ENCODE results near the gene DOK1. TPM values are rescaled to one million over a fixed set of nuclear protein-coding genes. Genes with fewer than 3 reads are reported as not detected.
"Not testable (repeated sequence)": the region's sequence is repeated elsewhere in the genome, so short reads cannot be mapped to it uniquely, and the experiment has no call there.

DOK1 gene
- total RNA-seq, 1 experiment from 2014 or later = 3.1 TPM

- no peak for DNase-seq (ENCODE audit: low read depth)
Observed at GRCh38 chr2:74548285-74548899, 6.1 kb upstream of the DOK1 start.

- no peak for DNase-seq (ENCODE audit: low read depth)
Observed at GRCh38 chr2:74548900-74549826, 5.4 kb upstream of the DOK1 start.

GRCh38 chr2:74550231-74550630, 4.3 kb upstream of the DOK1 start:
- no peak for DNase-seq (ENCODE audit: low read depth)

- no peak for DNase-seq (ENCODE audit: low read depth)
Observed at GRCh38 chr2:74551530-74551929, 3.0 kb upstream of the DOK1 start.

- DNase-seq (ENCODE audit: low read depth) = peak; percentile 81
Observed at GRCh38 chr2:74551942-74552913, 2.3 kb upstream of the DOK1 start.

- peak; percentile 76 for DNase-seq (ENCODE audit: low read depth)
Observed at GRCh38 chr2:74552914-74553811, 1.4 kb upstream of the DOK1 start.

GRCh38 chr2:74554820-74555531, 456 bp downstream of the DOK1 start:
- no peak for DNase-seq (ENCODE audit: low read depth)

- no peak for DNase-seq (ENCODE audit: low read depth)
Observed at GRCh38 chr2:74555610-74556103, 1.1 kb downstream of the DOK1 start.

- no peak for DNase-seq (ENCODE audit: low read depth)
Observed at GRCh38 chr2:74556159-74556558, 1.6 kb downstream of the DOK1 start.

- no peak for DNase-seq (ENCODE audit: low read depth)
Observed at GRCh38 chr2:74556831-74557370, 2.4 kb downstream of the DOK1 start.

- no peak for DNase-seq (ENCODE audit: low read depth)
Observed at GRCh38 chr2:74558284-74559230, 4.0 kb downstream of the DOK1 start.

GRCh38 chr2:74559912-74560311, 5.4 kb downstream of the DOK1 start:
- DNase-seq (ENCODE audit: low read depth) = no peak

- no peak for DNase-seq (ENCODE audit: low read depth)
Observed at GRCh38 chr2:74560591-74560990, 6.1 kb downstream of the DOK1 start.

GRCh38 chr2:74561022-74561421, 6.5 kb downstream of the DOK1 start:
- DNase-seq (ENCODE audit: low read depth) = not testable (repeated sequence)

GRCh38 chr2:74562126-74562775, 7.7 kb downstream of the DOK1 start:
- DNase-seq (ENCODE audit: low read depth) = no peak

GRCh38 chr2:74564222-74564621, 9.7 kb downstream of the DOK1 start:
- no peak for DNase-seq (ENCODE audit: low read depth)

- no peak for DNase-seq (ENCODE audit: low read depth)
Observed at GRCh38 chr2:74566076-74566753, 11.7 kb downstream of the DOK1 start.

- DNase-seq (ENCODE audit: low read depth) = peak; percentile 75
Observed at GRCh38 chr2:74566754-74567085, 12.2 kb downstream of the DOK1 start.

Measured in RPMI7951 (cell line).